ENCODE measurements around the gene GMDS. TPM values are rescaled to one million over a fixed set of nuclear protein-coding genes. Genes with fewer than 3 reads are reported as not detected.

Gene GMDS
- polyA plus RNA-seq, 1 of the 3 experiments (the other 2 are of a cell fraction): 12.3 TPM

DNA sequence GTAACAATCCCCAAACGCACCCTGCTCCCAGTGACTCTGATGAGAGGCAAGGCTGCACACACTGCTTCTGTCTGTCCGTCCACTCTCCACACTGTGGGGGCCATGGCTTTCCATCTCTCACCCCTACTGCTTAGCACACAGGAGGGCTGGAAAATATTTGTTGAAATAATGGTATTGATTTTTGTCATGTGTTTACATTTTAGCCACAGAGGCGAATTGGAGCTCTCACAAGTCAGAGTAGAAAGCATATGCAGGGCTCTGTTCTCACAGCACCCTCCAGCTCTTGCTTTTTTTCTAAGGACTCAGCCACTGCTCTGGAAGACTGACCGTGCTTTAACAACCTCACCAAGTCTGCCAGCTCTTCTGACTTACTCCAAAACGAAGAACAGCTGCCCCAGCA is 273.8 kb downstream of the GMDS start:
- Histone ChIP-seq H3K4me2 (no peak overlapping the region), H3K27me3 (ENCODE audit: insufficient read depth) (no peaks in the 10 kb centered on the region), H3K4me3 (ENCODE audit: low read depth in 2 of 2, low read length in 1 of 2) (no peak overlapping the region), H3K4me1 (ENCODE audit: control insufficient read depth in 1 of 2, insufficient read depth in 2 of 2, low read depth in 1 of 2, low read length in 1 of 2) (peaks cover 0 to 16% of the 10 kb centered on the region in 2 experiments; a peak in 2 of 4 replicates), H2AFZ (ENCODE audit: low read depth) (no peak overlapping the region), H3K27ac (ENCODE audit: low read depth in 2 of 2, low read length in 1 of 2) (no peak overlapping the region), H3K9me2 (no peaks in the 10 kb centered on the region), H3K36me3 (replicated peaks in 1 of 2; ENCODE audit: control insufficient read depth in 1 of 2, insufficient read depth in 2 of 2, low read length in 1 of 2) (no peaks in the 10 kb centered on the region), H4K20me1 (ENCODE audit: insufficient read depth) (no peaks in the 10 kb centered on the region), H3K9ac (no peak overlapping the region), H3K79me2 (ENCODE audit: insufficient read depth) (no peaks in the 10 kb centered on the region), H3F3A (replicated peaks; ENCODE audit: insufficient read depth) (no peaks in the 10 kb centered on the region), H3K9me3 (no peaks in the 10 kb centered on the region)
- no peak for DNase-seq
- TF ChIP-seq, protein P1, sequence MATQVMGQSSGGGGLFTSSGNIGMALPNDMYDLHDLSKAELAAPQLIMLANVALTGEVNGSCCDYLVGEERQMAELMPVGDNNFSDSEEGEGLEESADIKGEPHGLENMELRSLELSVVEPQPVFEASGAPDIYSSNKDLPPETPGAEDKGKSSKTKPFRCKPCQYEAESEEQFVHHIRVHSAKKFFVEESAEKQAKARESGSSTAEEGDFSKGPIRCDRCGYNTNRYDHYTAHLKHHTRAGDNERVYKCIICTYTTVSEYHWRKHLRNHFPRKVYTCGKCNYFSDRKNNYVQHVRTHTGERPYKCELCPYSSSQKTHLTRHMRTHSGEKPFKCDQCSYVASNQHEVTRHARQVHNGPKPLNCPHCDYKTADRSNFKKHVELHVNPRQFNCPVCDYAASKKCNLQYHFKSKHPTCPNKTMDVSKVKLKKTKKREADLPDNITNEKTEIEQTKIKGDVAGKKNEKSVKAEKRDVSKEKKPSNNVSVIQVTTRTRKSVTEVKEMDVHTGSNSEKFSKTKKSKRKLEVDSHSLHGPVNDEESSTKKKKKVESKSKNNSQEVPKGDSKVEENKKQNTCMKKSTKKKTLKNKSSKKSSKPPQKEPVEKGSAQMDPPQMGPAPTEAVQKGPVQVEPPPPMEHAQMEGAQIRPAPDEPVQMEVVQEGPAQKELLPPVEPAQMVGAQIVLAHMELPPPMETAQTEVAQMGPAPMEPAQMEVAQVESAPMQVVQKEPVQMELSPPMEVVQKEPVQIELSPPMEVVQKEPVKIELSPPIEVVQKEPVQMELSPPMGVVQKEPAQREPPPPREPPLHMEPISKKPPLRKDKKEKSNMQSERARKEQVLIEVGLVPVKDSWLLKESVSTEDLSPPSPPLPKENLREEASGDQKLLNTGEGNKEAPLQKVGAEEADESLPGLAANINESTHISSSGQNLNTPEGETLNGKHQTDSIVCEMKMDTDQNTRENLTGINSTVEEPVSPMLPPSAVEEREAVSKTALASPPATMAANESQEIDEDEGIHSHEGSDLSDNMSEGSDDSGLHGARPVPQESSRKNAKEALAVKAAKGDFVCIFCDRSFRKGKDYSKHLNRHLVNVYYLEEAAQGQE (IDR thresholded peaks at IDR 0.05; ENCODE audit: low read depth, low read length): no peak
- TF ChIP-seq RAD21 (IDR thresholded peaks at IDR 0.05; ENCODE audit: low read length) (no peak), FOSL2 (IDR thresholded peaks at IDR 0.05; ENCODE audit: borderline replicate concordance, low read depth) (no peak), SIN3A (IDR thresholded peaks at IDR 0.05; ENCODE audit: borderline replicate concordance, low read depth, low read length) (no peak), POLR2AphosphoS5 (IDR thresholded peaks at IDR 0.05; ENCODE audit: low read depth, low read length) (no peak), TEAD4 (IDR thresholded peaks at IDR 0.05; ENCODE audit: borderline replicate concordance, insufficient read depth) (no peak), TAF1 (IDR thresholded peaks at IDR 0.05; ENCODE audit: borderline replicate concordance, low read depth, low read length) (no peak), GATA2 (CRISPR knock-in tag; IDR thresholded peaks at IDR 0.05) (no peak), TCF12 (IDR thresholded peaks at IDR 0.05) (no peak), FOXM1 (IDR thresholded peaks at IDR 0.05; ENCODE audit: low read depth) (no peak), EZH2phosphoT487 (IDR thresholded peaks at IDR 0.05; ENCODE audit: borderline replicate concordance, low read depth) (no peak), RXRA (IDR thresholded peaks at IDR 0.05; ENCODE audit: borderline replicate concordance, low read depth) (no peak), SMC3 (IDR thresholded peaks at IDR 0.05; ENCODE audit: low read depth, low read length) (no peak), ELF1 (IDR thresholded peaks at IDR 0.05) (no peak), JUND (IDR thresholded peaks at IDR 0.05) (no peak), EP300 (IDR thresholded peaks at IDR 0.05; ENCODE audit: borderline replicate concordance in 1 of 2, low read depth in 1 of 2, low read length in 1 of 2) (no peak)
- TF ChIP-seq, protein P2, sequence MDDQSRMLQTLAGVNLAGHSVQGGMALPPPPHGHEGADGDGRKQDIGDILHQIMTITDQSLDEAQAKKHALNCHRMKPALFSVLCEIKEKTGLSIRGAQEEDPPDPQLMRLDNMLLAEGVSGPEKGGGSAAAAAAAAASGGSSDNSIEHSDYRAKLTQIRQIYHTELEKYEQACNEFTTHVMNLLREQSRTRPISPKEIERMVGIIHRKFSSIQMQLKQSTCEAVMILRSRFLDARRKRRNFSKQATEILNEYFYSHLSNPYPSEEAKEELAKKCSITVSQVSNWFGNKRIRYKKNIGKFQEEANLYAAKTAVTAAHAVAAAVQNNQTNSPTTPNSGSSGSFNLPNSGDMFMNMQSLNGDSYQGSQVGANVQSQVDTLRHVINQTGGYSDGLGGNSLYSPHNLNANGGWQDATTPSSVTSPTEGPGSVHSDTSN (IDR thresholded peaks at IDR 0.05): no peak
- TF ChIP-seq, protein P3, sequence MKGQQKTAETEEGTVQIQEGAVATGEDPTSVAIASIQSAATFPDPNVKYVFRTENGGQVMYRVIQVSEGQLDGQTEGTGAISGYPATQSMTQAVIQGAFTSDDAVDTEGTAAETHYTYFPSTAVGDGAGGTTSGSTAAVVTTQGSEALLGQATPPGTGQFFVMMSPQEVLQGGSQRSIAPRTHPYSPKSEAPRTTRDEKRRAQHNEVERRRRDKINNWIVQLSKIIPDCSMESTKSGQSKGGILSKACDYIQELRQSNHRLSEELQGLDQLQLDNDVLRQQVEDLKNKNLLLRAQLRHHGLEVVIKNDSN (IDR thresholded peaks at IDR 0.05; ENCODE audit: borderline replicate concordance, low read depth): no peak
- TF ChIP-seq, protein P4, sequence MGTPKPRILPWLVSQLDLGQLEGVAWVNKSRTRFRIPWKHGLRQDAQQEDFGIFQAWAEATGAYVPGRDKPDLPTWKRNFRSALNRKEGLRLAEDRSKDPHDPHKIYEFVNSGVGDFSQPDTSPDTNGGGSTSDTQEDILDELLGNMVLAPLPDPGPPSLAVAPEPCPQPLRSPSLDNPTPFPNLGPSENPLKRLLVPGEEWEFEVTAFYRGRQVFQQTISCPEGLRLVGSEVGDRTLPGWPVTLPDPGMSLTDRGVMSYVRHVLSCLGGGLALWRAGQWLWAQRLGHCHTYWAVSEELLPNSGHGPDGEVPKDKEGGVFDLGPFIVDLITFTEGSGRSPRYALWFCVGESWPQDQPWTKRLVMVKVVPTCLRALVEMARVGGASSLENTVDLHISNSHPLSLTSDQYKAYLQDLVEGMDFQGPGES (IDR thresholded peaks at IDR 0.05; ENCODE audit: low read depth, low read length): no peak
- 74% methylated on average over 5 of the region's 5 CpGs for WGBS (ENCODE audit: low lambda C conversion rate)
- ChIA-PET POLR2A (no interaction called here), CTCF (no interaction called here)

Data from SK-N-SH (cell line).